ENCODE data around the gene CCDC102A. TPM values are rescaled to one million over a fixed set of nuclear protein-coding genes. Genes with fewer than 3 reads are reported as not detected.

CCDC102A gene
- total RNA-seq, 1 experiment from 2014 or later = 4.5 TPM

- no peaks in the 10 kb centered on the region for H3K36me3 ChIP-seq (ENCODE audit: control insufficient read depth in 1 of 2, insufficient read depth in 2 of 2, low read length in 2 of 2)
- DNase-seq (ENCODE audit: low read depth, low spot score) (no peak), ATAC-seq (no peak)
- H3K4me2 ChIP-seq (ENCODE audit: low read length) = no peak overlapping the region
- no peaks in the 10 kb centered on the region for H3K79me2 ChIP-seq (ENCODE audit: insufficient read depth, low read length)
- no peaks in the 10 kb centered on the region for H3K27me3 ChIP-seq (ENCODE audit: insufficient read depth, low read length)
- no peak overlapping the region for H3K9ac ChIP-seq (ENCODE audit: low read length)
- no peaks in the 10 kb centered on the region for H4K20me1 ChIP-seq (ENCODE audit: insufficient read depth)
- H3K9me3 ChIP-seq (ENCODE audit: control insufficient read depth in 1 of 2, insufficient read depth in 1 of 2, low read depth in 1 of 2, low read length in 2 of 2) = no peaks in the 10 kb centered on the region
- H3K4me1 ChIP-seq (ENCODE audit: control insufficient read depth in 1 of 2, insufficient read depth in 2 of 2, low read length in 2 of 2) = peaks cover 4 to 16% of the 10 kb centered on the region in 2 experiments; a peak in 3 of 4 replicates
- ChIA-PET POLR2A (no interaction called here), RAD21 (ENCODE audit: low non-redundant PET in 1 of 2, low total read pairs in 2 of 2, uncharacterized antibody in 2 of 2, unreplicated experiment in 2 of 2) (no interaction called here), CTCF (no interaction called here)
- no peak overlapping the region for H3K4me3 ChIP-seq (replicated peaks in 1 of 2; ENCODE audit: low read depth in 1 of 2, low read length in 2 of 2)
- H3K9me2 ChIP-seq (ENCODE audit: insufficient read depth) = no peaks in the 10 kb centered on the region
- no peak overlapping the region for H2AFZ ChIP-seq (ENCODE audit: low read depth, low read length, poor library complexity, severe bottlenecking)
- no peak overlapping the region for H3K27ac ChIP-seq (ENCODE audit: low read depth, low read length)
- no peak for TF ChIP-seq EZH2phosphoT487 (IDR thresholded peaks at IDR 0.05; ENCODE audit: borderline replicate concordance)
- no peak for TF ChIP-seq RAD21 (IDR thresholded peaks at IDR 0.05; ENCODE audit: low read depth)
- no peak for TF ChIP-seq CBX3 (IDR thresholded peaks at IDR 0.05; ENCODE audit: low read depth)
- no peak for TF ChIP-seq SP1 (IDR thresholded peaks at IDR 0.05; ENCODE audit: low read depth)
- TF ChIP-seq POLR2AphosphoS5 (IDR thresholded peaks at IDR 0.05; ENCODE audit: low read depth, low read length) = no peak
- TF ChIP-seq SRF (IDR thresholded peaks at IDR 0.05; ENCODE audit: low read depth) = no peak
- TF ChIP-seq ATF3 (IDR thresholded peaks at IDR 0.05) = no peak
- intact Hi-C loops (cut with micrococcal nuclease) = no loop called here
- no TSS peak for BruUV-seq (replicated peaks)
These were observed 22.9 kb upstream of the CCDC102A start for GRCh38 chr16:57559072-57559790.

GRCh38 chr16:57556941-57557541 is 20.7 kb upstream of the CCDC102A start:
- no peak overlapping the region for H3K4me3 ChIP-seq (replicated peaks in 1 of 2; ENCODE audit: low read depth in 1 of 2, low read length in 2 of 2)
- H2AFZ ChIP-seq (ENCODE audit: low read depth, low read length, poor library complexity, severe bottlenecking) = no peak overlapping the region
- H3K4me2 ChIP-seq (ENCODE audit: low read length) = no peak overlapping the region
- no TSS peak for BruUV-seq (replicated peaks)
- H3K27me3 ChIP-seq (ENCODE audit: insufficient read depth, low read length) = no peaks in the 10 kb centered on the region
- ChIA-PET RAD21 (ENCODE audit: low non-redundant PET in 1 of 2, low total read pairs in 2 of 2, uncharacterized antibody in 2 of 2, unreplicated experiment in 2 of 2) (no interaction called here), POLR2A (no interaction called here), CTCF (no interaction called here)
- intact Hi-C loops (cut with micrococcal nuclease) = no loop called here
- no peak for DNase-seq (ENCODE audit: low read depth, low spot score)
- no peaks in the 10 kb centered on the region for H3K79me2 ChIP-seq (ENCODE audit: insufficient read depth, low read length)
- H3K4me1 ChIP-seq (ENCODE audit: control insufficient read depth in 1 of 2, insufficient read depth in 2 of 2, low read length in 2 of 2) = no peaks in the 10 kb centered on the region
- no peaks in the 10 kb centered on the region for H3K9me2 ChIP-seq (ENCODE audit: insufficient read depth)
- no peak overlapping the region for H3K9ac ChIP-seq (ENCODE audit: low read length)
- H3K9me3 ChIP-seq (ENCODE audit: control insufficient read depth in 1 of 2, insufficient read depth in 1 of 2, low read depth in 1 of 2, low read length in 2 of 2) = no peaks in the 10 kb centered on the region; a peak in 1 of 4 replicates
- H3K27ac ChIP-seq (ENCODE audit: low read depth, low read length) = no peak overlapping the region
- no peaks in the 10 kb centered on the region for H4K20me1 ChIP-seq (ENCODE audit: insufficient read depth)
- ATAC-seq = no peak
- H3K36me3 ChIP-seq (ENCODE audit: control insufficient read depth in 1 of 2, insufficient read depth in 2 of 2, low read length in 2 of 2) = no peaks in the 10 kb centered on the region
- no peak for TF ChIP-seq SIN3A (IDR thresholded peaks at IDR 0.05; ENCODE audit: low read depth)
- no peak for TF ChIP-seq ELF1 (IDR thresholded peaks at IDR 0.05; ENCODE audit: borderline replicate concordance, low read depth)
- no peak for TF ChIP-seq SP1 (IDR thresholded peaks at IDR 0.05; ENCODE audit: low read depth)
- TF ChIP-seq CEBPB (IDR thresholded peaks at IDR 0.05; ENCODE audit: low read depth) = no peak
- TF ChIP-seq EGR1 (IDR thresholded peaks at IDR 0.05; ENCODE audit: low read depth) = no peak
- no peak for TF ChIP-seq JUND (IDR thresholded peaks at IDR 0.05)
- no peak for TF ChIP-seq TCF7L2 (IDR thresholded peaks at IDR 0.05; ENCODE audit: borderline replicate concordance, extremely low read depth, insufficient read depth, insufficient read length)
- TF ChIP-seq, protein P1, sequence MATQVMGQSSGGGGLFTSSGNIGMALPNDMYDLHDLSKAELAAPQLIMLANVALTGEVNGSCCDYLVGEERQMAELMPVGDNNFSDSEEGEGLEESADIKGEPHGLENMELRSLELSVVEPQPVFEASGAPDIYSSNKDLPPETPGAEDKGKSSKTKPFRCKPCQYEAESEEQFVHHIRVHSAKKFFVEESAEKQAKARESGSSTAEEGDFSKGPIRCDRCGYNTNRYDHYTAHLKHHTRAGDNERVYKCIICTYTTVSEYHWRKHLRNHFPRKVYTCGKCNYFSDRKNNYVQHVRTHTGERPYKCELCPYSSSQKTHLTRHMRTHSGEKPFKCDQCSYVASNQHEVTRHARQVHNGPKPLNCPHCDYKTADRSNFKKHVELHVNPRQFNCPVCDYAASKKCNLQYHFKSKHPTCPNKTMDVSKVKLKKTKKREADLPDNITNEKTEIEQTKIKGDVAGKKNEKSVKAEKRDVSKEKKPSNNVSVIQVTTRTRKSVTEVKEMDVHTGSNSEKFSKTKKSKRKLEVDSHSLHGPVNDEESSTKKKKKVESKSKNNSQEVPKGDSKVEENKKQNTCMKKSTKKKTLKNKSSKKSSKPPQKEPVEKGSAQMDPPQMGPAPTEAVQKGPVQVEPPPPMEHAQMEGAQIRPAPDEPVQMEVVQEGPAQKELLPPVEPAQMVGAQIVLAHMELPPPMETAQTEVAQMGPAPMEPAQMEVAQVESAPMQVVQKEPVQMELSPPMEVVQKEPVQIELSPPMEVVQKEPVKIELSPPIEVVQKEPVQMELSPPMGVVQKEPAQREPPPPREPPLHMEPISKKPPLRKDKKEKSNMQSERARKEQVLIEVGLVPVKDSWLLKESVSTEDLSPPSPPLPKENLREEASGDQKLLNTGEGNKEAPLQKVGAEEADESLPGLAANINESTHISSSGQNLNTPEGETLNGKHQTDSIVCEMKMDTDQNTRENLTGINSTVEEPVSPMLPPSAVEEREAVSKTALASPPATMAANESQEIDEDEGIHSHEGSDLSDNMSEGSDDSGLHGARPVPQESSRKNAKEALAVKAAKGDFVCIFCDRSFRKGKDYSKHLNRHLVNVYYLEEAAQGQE (IDR thresholded peaks at IDR 0.05; ENCODE audit: low read depth) = no peak
- TF ChIP-seq FOSL1 (IDR thresholded peaks at IDR 0.05; ENCODE audit: low read depth) = no peak
- TF ChIP-seq SRF (IDR thresholded peaks at IDR 0.05; ENCODE audit: low read depth) = no peak
- no peak for TF ChIP-seq POLR2A (IDR thresholded peaks at IDR 0.05; ENCODE audit: borderline replicate concordance, extremely low read depth, insufficient read depth, insufficient read length)
- TF ChIP-seq ZFX (IDR thresholded peaks at IDR 0.05) = no peak
- no peak for TF ChIP-seq POLR2AphosphoS5 (IDR thresholded peaks at IDR 0.05; ENCODE audit: low read depth, low read length)
- TF ChIP-seq CBX3 (IDR thresholded peaks at IDR 0.05; ENCODE audit: low read depth) = no peak
- no peak for TF ChIP-seq YY1 (IDR thresholded peaks at IDR 0.05; ENCODE audit: extremely low read depth, insufficient replicate concordance, low read depth, low read length)
- TF ChIP-seq EZH2phosphoT487 (IDR thresholded peaks at IDR 0.05; ENCODE audit: borderline replicate concordance) = no peak

All from HCT116 (cell line).